B cell (primary cell): ENCODE data around the gene NACC1.

Experiments used
- CTCF ChIP-seq: fragments of 200-600 bp; IDR thresholded peaks from one replicate; pipeline ENCODE4 v1.8.0; 2022; ENCODE audit warnings: antibody characterized with exemption, mild to moderate bottlenecking
- EZH2 ChIP-seq: IDR thresholded peaks from 2 replicates; pipeline ENCODE4 v1.6.1; 2012; ENCODE audit warnings: borderline replicate concordance, low read depth, mild to moderate bottlenecking, moderate library complexity, low read length; ENCODE audit not compliant: insufficient read depth, poor library complexity, severe bottlenecking

DNA sequence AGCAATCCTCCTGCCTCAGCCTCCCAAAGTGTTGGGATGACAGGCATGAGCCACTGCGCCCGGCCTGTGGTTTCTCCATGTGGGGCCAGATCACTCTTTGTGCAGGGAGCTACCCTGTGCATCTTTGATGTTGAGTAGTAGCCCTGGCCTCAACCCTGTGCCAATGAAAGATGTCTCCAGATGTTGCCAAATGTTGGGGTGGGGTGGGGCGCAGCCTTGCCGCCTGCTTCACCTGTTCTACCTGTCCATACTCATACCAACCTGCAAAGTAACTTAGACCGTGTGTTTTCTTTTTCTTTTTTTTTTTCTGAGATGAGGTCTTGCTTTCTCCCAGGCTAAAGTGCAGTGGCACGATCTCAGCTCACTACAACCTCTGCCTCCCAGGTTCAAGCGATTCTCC is 53.1 kb downstream of the NACC1 start:
- TF ChIP-seq CTCF (no peak), EZH2 (no peak)
